Bronchial epithelial cell (primary cell): ENCODE data around the gene BLMH. TPM values are rescaled to one million over a fixed set of nuclear protein-coding genes. Genes with fewer than 3 reads are reported as not detected.

Experiments
- DNase-seq: peaks from one replicate; pipeline ENCODE4 v3.0.0-alpha.2; 2010; ENCODE audit warnings: low read depth
- FAIRE-seq: peaks from 2 replicates; lab custom pipeline; 2011; peaks lifted over from hg19 to GRCh38; lab: Jason Lieb, UNC
- H3K27me3 ChIP-seq: 2 replicates; pipeline ENCODE4 v1.5.1; 2011; ENCODE audit warnings: low read length; ENCODE audit not compliant: control insufficient read depth, insufficient read depth
- H3K36me3 ChIP-seq: 2 replicates; pipeline ENCODE4 v1.5.1; 2011; ENCODE audit warnings: low read length; ENCODE audit not compliant: control insufficient read depth, insufficient read depth
- H3K4me3 ChIP-seq: 2 replicates; pipeline ENCODE4 v1.5.1; 2011; ENCODE audit warnings: mild to moderate bottlenecking, low read depth, low read length, control low read depth
- CTCF ChIP-seq: IDR thresholded peaks from 2 replicates; pipeline ENCODE4 v1.5.1; 2011; ENCODE audit warnings: mild to moderate bottlenecking, moderate library complexity, low read length, control low read depth, inconsistent platforms; ENCODE audit not compliant: insufficient read depth, severe bottlenecking
- total RNA-seq: library from RNA; depleted of rRNA; stranded (reverse); fragments of >200 nt; gene quantifications from 2 replicates; pipeline ENCODE4 v1.2.1, GENCODE V29; 2014

The BLMH gene
- total RNA-seq, 1 donor from 2014 or later, result 19.0 TPM

GRCh38 chr17:30240177-30240576 is 51.6 kb downstream of the BLMH start:
- DNase-seq (no peak), FAIRE-seq (no peak)
- Histone ChIP-seq H3K4me3 (no peak overlapping the region), H3K27me3 (peaks cover 17% of the 10 kb centered on the region), H3K36me3 (no peaks in the 10 kb centered on the region)
- TF ChIP-seq CTCF, result no peak

- H3K36me3 ChIP-seq, result no peaks in the 10 kb centered on the region
- H3K4me3 ChIP-seq, result no peak overlapping the region
- DNase-seq, result no peak
- TF ChIP-seq CTCF, result no peak
- peaks cover 22% of the 10 kb centered on the region for H3K27me3 ChIP-seq
- FAIRE-seq, result no peak
Observed at GRCh38 chr17:30239089-30239462, 52.7 kb downstream of the BLMH start.

- FAIRE-seq (no peak), DNase-seq (no peak)
- H3K36me3 ChIP-seq, result no peaks in the 10 kb centered on the region
- peaks cover 25% of the 10 kb centered on the region for H3K27me3 ChIP-seq
- H3K4me3 ChIP-seq, result no peak overlapping the region
- TF ChIP-seq CTCF, result no peak
Observed at GRCh38 chr17:30238387-30239088, 53.2 kb downstream of the BLMH start.

GRCh38 chr17:30238003-30238344 is 53.8 kb downstream of the BLMH start:
- Histone ChIP-seq H3K27me3 (peaks cover 25% of the 10 kb centered on the region), H3K4me3 (no peak overlapping the region), H3K36me3 (no peaks in the 10 kb centered on the region)
- no peak for FAIRE-seq
- TF ChIP-seq CTCF, result no peak
- DNase-seq, result no peak

- DNase-seq (no peak), FAIRE-seq (peak; percentile 77)
- Histone ChIP-seq H3K4me3 (no peak overlapping the region), H3K36me3 (no peaks in the 10 kb centered on the region), H3K27me3 (peaks cover 30% of the 10 kb centered on the region)
- no peak for TF ChIP-seq CTCF
Observed at GRCh38 chr17:30237296-30238002, 54.3 kb downstream of the BLMH start.
